SU-DHL-6 (cell line): Measurements from ENCODE around the gene TEKTIP1.

ENCODE experiments used
- H2AFZ ChIP-seq: fragments of 200-600 bp; sonication (generic); 2 replicates; pipeline ENCODE4 v1.6.1; 2014; ENCODE audit warnings: low read depth, mild to moderate bottlenecking, moderate library complexity, mixed read lengths, antibody characterized with exemption, low read length; ENCODE audit not compliant: severe bottlenecking
- H3F3A ChIP-seq: fragments of 200-600 bp; shearing (Covaris generic); 2 replicates; pipeline ENCODE4 v1.6.0; 2016; ENCODE audit warnings: antibody characterized with exemption, mild to moderate bottlenecking; ENCODE audit not compliant: insufficient read depth
- H3K27ac ChIP-seq: fragments of 200-600 bp; sonication (generic); 2 replicates; pipeline ENCODE4 v1.5.1; 2016; ENCODE audit warnings: low read depth, mild to moderate bottlenecking, low read length, moderate library complexity, mixed read lengths
- H3K27me3 ChIP-seq: fragments of 200-600 bp; sonication (generic), shearing (Covaris generic); 2 replicates; pipeline ENCODE4 v1.6.0; 2014; ENCODE audit warnings: mild to moderate bottlenecking, low read length
- H3K36me3 ChIP-seq: fragments of 200-600 bp; sonication (generic); 2 replicates; pipeline ENCODE4 v1.6.1; 2014; ENCODE audit warnings: mild to moderate bottlenecking, low read length, mixed read lengths
- H3K4me2 ChIP-seq: fragments of 300-600, 200-600 bp; shearing (Covaris generic), sonication (generic); 2 replicates; pipeline ENCODE4 v1.6.0; 2014; ENCODE audit warnings: low read length, low read depth, mild to moderate bottlenecking; ENCODE audit not compliant: poor library complexity, severe bottlenecking
- H3K4me3 ChIP-seq: fragments of 200-600 bp; sonication (generic); 2 replicates; pipeline ENCODE4 v1.5.1; 2014; ENCODE audit warnings: antibody characterized with exemption, low read length, mild to moderate bottlenecking, mixed read lengths; ENCODE audit not compliant: insufficient read depth, poor library complexity, severe bottlenecking
- H3K79me2 ChIP-seq: fragments of 200-600 bp; sonication (generic); 2 replicates; pipeline ENCODE4 v1.6.1; 2014; ENCODE audit warnings: mild to moderate bottlenecking, low read length, moderate library complexity; ENCODE audit not compliant: insufficient read depth
- H3K9ac ChIP-seq: fragments of 200-600 bp; sonication (generic); 2 replicates; pipeline ENCODE4 v1.7.0; 2014; ENCODE audit warnings: mild to moderate bottlenecking, low read length
- H3K9me2 ChIP-seq: fragments of 200-600 bp; sonication (generic); replicated peaks from 2 replicates; pipeline ENCODE4 v1.6.1; 2014; ENCODE audit warnings: low read length; ENCODE audit not compliant: insufficient read depth
- H3K9me3 ChIP-seq: fragments of 200-600 bp; sonication (generic); 2 replicates; pipeline ENCODE4 v1.6.1; 2014; ENCODE audit warnings: low read length, mixed read lengths; ENCODE audit not compliant: insufficient read depth
- H4K20me1 ChIP-seq: fragments of 200-600 bp; sonication (generic); 2 replicates; pipeline ENCODE4 v1.6.1; 2014; ENCODE audit warnings: low read depth, mild to moderate bottlenecking, antibody characterized with exemption, low read length, moderate library complexity, mixed read lengths
- CTCF ChIP-seq: fragments of 200-600 bp; sonication (generic); IDR thresholded peaks from one replicate; pipeline ENCODE4 v1.5.1; 2017; ENCODE audit warnings: antibody characterized with exemption, mild to moderate bottlenecking, low read length, moderate library complexity; ENCODE audit not compliant: insufficient read depth, poor library complexity, severe bottlenecking
- EZH2phosphoT487 ChIP-seq: fragments of 200-600 bp; sonication (generic), shearing (Covaris generic); conservative IDR thresholded peaks from 2 replicates; pipeline ENCODE4 v1.6.1; 2018; ENCODE audit warnings: mild to moderate bottlenecking, antibody characterized with exemption, low read length, moderate library complexity, mixed read lengths

The TEKTIP1 gene

GRCh38 chr19:3492919-3493318 is 46.1 kb upstream of the TEKTIP1 start:
- H4K20me1 ChIP-seq = no peaks in the 10 kb centered on the region
- H3K36me3 ChIP-seq = no peaks in the 10 kb centered on the region
- H3K4me2 ChIP-seq = no peak overlapping the region

GRCh38 chr19:3493651-3494050 is 45.3 kb upstream of the TEKTIP1 start:
- Histone ChIP-seq H3K9ac (no peak overlapping the region), H3K79me2 (peaks cover 14% of the 10 kb centered on the region), H3K27ac (no peak overlapping the region), H3K9me2 (no peaks in the 10 kb centered on the region), H3K9me3 (no peaks in the 10 kb centered on the region), H3K36me3 (no peaks in the 10 kb centered on the region), H2AFZ (no peak overlapping the region), H4K20me1 (no peaks in the 10 kb centered on the region), H3K4me3 (no peak overlapping the region), H3K4me2 (no peak overlapping the region), H3K27me3 (no peaks in the 10 kb centered on the region), H3F3A (no peaks in the 10 kb centered on the region)
- TF ChIP-seq EZH2phosphoT487 (no peak), CTCF (no peak)

More at GRCh38 chr19:3492919-3493318, 46.1 kb upstream of the TEKTIP1 start:
- no peak overlapping the region for H3K4me3 ChIP-seq
- TF ChIP-seq EZH2phosphoT487 = no peak
- no peak for TF ChIP-seq CTCF
- H3K79me2 ChIP-seq = peaks cover 12% of the 10 kb centered on the region
- H3K9me3 ChIP-seq = no peaks in the 10 kb centered on the region
- H3K27me3 ChIP-seq = no peaks in the 10 kb centered on the region
- H3K9me2 ChIP-seq = no peaks in the 10 kb centered on the region
- no peaks in the 10 kb centered on the region for H3F3A ChIP-seq
- no peak overlapping the region for H3K9ac ChIP-seq
- H2AFZ ChIP-seq = no peak overlapping the region
- H3K27ac ChIP-seq = no peak overlapping the region

- H3K4me2 ChIP-seq = no peak overlapping the region
- no peaks in the 10 kb centered on the region for H3F3A ChIP-seq
- no peaks in the 10 kb centered on the region for H3K9me3 ChIP-seq
- H3K4me3 ChIP-seq = no peak overlapping the region
- H3K27me3 ChIP-seq = no peaks in the 10 kb centered on the region
- no peak overlapping the region for H3K9ac ChIP-seq
- H2AFZ ChIP-seq = no peak overlapping the region
- no peaks in the 10 kb centered on the region for H4K20me1 ChIP-seq
- no peaks in the 10 kb centered on the region for H3K36me3 ChIP-seq
- peaks cover 18% of the 10 kb centered on the region for H3K79me2 ChIP-seq
- no peak overlapping the region for H3K27ac ChIP-seq
- TF ChIP-seq EZH2phosphoT487 (no peak), CTCF (no peak)
- no peaks in the 10 kb centered on the region for H3K9me2 ChIP-seq
Observed at GRCh38 chr19:3494051-3494450, 44.9 kb upstream of the TEKTIP1 start.
